A204.1 (cell line): ENCODE measurements around the gene SLC41A1.

Experiments used
- FAIRE-seq: peaks from 2 replicates; lab custom pipeline; 2012; peaks lifted over from hg19 to GRCh38; lab: Jason Lieb, UNC

SLC41A1 gene

GRCh38 chr1:205786601-205787000, 26.4 kb downstream of the SLC41A1 start:
- no peak for FAIRE-seq

- no peak for FAIRE-seq
Measured at GRCh38 chr1:205785446-205785845, 27.6 kb downstream of the SLC41A1 start.

- no peak for FAIRE-seq
Measured at GRCh38 chr1:205783904-205784303, 29.1 kb downstream of the SLC41A1 start.

GRCh38 chr1:205783433-205783795, 29.6 kb downstream of the SLC41A1 start:
- FAIRE-seq, result no peak

GRCh38 chr1:205782627-205783432, 30.2 kb downstream of the SLC41A1 start:
- no peak for FAIRE-seq

GRCh38 chr1:205780335-205780734, 32.7 kb downstream of the SLC41A1 start:
- FAIRE-seq, result no peak

GRCh38 chr1:205777994-205778393, 35.0 kb downstream of the SLC41A1 start:
- FAIRE-seq, result no peak

GRCh38 chr1:205775717-205776056, 37.3 kb downstream of the SLC41A1 start:
- no peak for FAIRE-seq

- peak; percentile 34 for FAIRE-seq
Measured at GRCh38 chr1:205775015-205775716, 37.8 kb downstream of the SLC41A1 start, which contains the start of gene RAB29. RAB29 (minus strand) TSS chr1:205775482; CDS start chr1:205774956, 526 bp downstream.

GRCh38 chr1:205774198-205775014, 38.6 kb downstream of the SLC41A1 start:
- FAIRE-seq, result no peak

GRCh38 chr1:205772607-205773032, 40.4 kb downstream of the SLC41A1 start:
- FAIRE-seq, result no peak

GRCh38 chr1:205770618-205771017, 42.4 kb downstream of the SLC41A1 start:
- FAIRE-seq, result no peak

- FAIRE-seq, result no peak
Measured at GRCh38 chr1:205769641-205770365, 43.2 kb downstream of the SLC41A1 start.

GRCh38 chr1:205767248-205767647, 45.8 kb downstream of the SLC41A1 start:
- no peak for FAIRE-seq

GRCh38 chr1:205766570-205766969, 46.4 kb downstream of the SLC41A1 start:
- no peak for FAIRE-seq

- FAIRE-seq, result no peak
Measured at GRCh38 chr1:205766038-205766437, 47.0 kb downstream of the SLC41A1 start.

GRCh38 chr1:205764578-205764977, 48.4 kb downstream of the SLC41A1 start:
- FAIRE-seq, result no peak

GRCh38 chr1:205763980-205764379, 49.0 kb downstream of the SLC41A1 start:
- FAIRE-seq, result no peak

GRCh38 chr1:205760606-205761005, 52.4 kb downstream of the SLC41A1 start:
- FAIRE-seq, result no peak

GRCh38 chr1:205756552-205756951, 56.4 kb downstream of the SLC41A1 start:
- FAIRE-seq, result no peak

- FAIRE-seq, result no peak
Measured at GRCh38 chr1:205754857-205755256, 58.1 kb downstream of the SLC41A1 start.

GRCh38 chr1:205751036-205751651, 61.9 kb downstream of the SLC41A1 start:
- FAIRE-seq, result no peak
